Stimulated activated CD8-positive, alpha-beta memory T cell treated with anti-CD3 and anti-CD28 coated beads, Interleukin-7, amount 100 ng/mL, for 48 hours (primary cell): Measurements from ENCODE around the gene SLC25A13.

Experiments
- DNase-seq, 2 donors: peaks; one replicate each; pipeline ENCODE4 v3.0.0-alpha.2; 2020; ENCODE audit warnings: low read depth in 1 of 2; ENCODE audit errors: extremely low read depth in 1 of 2

SLC25A13 gene

DNA sequence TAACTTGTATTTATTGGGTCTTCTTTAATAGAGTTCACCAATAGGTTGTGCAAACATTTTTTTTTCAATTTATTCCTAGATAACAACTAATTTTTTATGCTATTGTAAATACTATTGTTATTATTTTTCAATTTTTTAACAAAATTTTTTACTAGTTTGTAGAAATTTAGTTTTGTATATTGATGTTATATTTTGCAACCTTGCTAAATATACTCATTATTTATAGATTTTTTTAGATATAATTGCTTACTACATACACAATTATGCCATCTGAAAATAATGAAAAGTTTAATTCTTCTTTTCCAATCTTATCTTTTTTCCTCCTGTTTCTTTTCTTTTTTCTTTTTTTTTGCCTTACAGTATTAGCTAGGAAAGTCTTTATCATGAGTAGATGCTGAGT lies 216.9 kb downstream of the SLC25A13 start:
- DNase-seq: no peak

DNA sequence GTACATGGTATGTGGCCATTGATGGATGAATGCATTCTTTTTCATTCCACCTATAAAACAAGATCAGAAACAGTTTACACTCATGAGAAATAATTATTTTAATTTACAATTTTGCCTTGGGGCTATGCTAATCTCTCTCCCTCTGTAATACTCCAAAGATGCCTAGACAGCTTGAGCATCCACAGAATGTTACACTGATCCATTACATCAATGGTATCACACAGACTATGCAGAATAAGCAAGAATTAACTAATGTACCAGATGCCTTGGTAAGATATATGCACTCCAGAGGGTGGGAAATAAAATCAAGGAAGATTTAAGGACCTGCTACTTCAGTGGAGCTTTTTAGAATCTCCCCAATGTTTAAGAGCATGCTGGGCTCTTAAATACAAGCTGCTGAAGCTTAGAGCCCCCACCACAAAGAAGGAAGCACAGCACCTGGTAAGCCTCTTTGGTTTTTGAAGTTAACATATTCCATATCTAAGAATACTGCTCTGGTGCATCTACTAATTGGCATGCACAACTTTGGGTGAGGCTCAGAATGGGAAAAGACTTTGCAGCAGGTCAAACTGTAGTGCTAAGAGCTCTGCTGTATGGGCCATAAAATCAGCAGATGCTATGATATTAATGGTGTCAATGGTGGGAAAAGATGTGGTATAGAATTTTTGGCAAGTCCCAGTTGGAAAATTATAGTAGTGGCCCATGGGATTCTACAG lies 219.6 kb downstream of the SLC25A13 start:
- DNase-seq: no peak

DNA sequence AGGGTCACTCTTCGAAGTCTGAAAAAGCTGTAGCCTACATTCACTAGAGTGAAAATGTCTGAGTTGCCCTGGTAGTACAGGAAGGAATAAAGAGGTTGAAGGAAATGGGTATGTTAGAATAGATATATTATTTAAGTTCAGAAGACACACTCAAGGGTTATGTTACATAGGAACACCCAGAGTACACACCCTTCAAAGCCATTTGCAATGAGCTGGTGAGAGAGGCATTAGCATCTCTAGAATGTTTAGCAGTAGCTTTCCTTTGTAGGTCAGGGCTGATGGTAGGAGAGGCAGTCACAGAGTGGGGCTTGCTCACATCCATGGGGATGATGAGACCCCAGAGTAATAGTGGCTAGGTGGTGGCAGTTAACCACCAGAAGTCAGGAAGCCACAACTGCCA lies 221.2 kb downstream of the SLC25A13 start:
- no peak for DNase-seq

DNA sequence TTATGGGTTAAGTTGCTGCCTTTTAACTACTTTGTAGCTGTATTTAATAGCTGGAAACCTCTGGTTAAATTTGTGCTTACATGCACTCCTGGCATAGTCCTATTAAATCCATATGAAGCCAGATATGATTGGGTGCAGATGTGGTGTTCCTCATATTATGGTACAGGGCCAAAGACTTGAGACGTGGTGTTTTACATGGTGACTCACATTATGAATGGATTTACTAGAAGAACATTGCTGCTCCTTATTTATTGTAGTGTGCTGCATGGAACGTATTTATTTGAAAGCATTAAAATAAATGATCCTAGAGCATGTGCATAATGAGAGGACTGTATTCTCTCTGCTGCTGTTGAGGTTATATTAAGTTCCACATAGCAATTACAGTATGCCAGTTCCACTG lies 224.1 kb downstream of the SLC25A13 start:
- no peak for DNase-seq

DNA sequence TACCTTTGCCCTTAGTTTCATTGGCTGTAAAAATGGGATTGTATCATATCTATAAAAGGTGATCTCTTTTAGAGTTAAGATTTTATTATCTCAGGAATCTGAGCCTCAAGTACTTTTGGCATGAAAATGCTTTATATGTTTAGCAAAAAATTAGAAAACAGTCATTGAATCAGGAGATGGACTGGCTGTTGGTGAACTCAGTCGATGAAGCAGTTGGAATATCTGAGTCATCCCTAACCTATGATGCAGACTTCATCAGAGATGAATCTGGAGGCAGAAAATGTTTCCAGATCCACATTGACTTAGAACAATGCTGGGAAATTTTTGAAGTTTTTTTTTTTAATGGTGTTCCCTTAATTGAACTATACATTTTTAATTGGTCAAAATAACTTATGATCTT lies 228.5 kb downstream of the SLC25A13 start:
- no peak for DNase-seq

DNA sequence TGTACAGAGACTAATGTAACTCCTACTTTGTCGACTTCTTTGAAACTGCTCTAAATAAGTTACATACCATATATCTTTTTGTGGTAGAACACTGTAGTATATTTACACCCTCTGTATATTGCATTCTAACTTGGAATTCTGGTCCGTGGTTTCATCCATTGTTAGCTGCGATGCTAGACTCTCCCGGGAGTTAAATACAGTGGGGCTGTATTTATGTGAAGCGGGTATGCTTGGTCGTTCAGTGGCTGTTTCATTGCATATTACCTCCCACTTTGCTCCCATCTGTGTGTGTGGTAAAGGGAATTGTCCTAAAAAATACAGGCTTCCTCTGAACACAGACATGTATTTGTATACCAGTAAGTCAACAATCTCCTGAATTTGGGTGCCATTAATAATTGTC lies 231.1 kb downstream of the SLC25A13 start:
- no peak for DNase-seq

DNA sequence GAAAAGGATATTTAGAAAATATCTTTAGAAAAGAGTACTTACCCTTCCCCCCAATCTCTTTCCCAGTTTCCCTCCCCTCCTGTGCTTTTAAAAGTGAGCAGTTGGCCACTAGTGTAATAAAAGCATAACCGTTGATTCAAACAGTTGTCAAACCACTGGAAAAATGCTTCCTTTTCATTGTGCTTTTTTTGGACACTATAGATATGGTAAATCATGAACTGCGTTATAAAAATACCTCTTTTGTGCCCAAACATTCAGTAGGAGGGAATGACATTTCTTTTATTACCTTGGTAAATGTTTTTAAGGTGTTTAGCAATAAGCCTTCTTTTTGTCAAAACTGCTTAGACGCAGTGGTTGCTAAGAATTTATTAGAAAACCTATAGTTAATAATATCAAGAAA lies 232.4 kb downstream of the SLC25A13 start:
- DNase-seq: no peak

DNA sequence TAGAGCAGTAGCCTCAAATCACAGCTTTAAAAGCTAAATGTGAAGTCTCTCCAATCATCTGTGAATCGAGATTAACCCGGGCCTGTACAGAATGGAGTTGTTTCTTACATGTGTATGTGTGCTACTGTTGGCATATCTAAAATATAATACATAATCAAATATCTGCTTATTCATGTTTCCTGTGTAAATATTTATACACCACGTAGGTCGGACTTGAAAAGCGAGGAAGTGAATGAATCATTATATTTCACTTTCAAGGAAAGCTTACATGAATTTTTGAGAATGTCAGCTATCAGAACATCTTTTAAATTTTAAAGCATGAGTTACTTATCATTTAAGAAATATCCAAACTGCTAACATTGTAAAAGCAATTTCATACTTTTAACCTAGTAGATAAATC lies 233.3 kb downstream of the SLC25A13 start:
- DNase-seq: no peak

DNA sequence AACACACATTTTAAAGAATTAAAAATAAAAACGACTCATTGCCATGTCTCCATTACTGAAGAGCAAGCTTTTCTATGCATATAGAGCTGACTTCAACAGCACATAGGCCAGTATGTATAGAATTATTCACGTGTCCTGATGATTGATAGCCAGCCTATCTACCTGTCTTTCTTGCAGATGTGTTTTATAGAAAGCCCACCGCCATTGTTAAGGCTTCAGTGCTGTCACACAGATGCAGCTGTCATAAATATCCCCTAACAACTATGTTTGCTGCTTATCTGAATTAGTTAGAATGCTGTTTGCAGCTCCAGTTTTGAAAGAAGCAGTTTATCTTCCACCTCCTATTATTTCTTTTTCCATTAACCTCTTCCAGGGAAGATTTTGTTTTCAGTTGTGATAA lies 235.9 kb downstream of the SLC25A13 start:
- no peak for DNase-seq

DNA sequence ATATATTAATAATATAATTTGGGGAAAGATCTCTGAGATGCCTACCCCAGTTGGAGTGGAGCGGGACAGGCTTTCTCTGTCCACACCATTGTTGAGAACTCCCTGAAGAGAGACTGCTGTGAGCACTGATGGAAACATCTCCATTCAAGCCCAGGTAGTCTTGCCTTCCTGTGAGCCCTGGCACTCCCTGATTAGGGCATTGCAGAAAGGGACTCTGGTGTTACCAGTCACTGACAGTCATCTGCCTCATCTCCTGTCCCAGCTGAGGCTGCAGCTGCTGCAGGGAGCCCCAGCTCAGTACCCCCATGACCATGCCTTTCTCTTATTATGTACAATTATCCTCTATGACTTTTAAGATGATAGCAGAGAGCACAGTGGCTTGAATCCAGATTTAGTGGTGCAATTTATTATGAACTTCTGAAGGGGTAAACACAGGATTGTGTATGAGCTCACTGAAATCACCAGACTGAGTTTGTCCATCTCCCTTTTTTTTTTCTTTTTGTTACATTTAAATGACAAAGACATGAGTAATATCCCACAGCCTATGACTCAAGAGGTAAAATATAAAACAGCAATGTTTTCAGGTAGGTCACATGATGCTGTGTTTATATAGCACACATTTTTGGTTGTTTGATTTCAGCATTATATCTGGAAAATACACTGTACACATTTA lies 236.9 kb downstream of the SLC25A13 start:
- no peak for DNase-seq

DNA sequence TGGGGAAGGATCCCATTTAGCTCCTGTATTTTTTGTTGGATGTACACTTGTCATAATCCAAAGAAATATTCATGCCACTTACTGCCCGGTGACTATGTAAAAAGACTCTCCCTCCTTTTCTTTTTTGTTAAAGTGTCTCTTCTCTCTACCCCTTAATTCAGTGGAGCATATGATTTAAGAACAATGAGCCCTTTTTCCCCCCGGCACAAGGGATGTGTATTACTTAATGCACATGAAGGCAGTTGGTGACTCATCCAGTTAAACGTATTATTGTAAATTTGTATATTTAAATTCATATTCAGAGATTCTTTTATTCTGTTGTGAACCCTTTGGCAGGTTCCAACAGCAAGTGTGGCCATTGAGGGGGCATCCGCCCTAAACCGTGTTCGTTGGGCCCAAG lies 241.9 kb downstream of the SLC25A13 start:
- DNase-seq: no peak

DNA sequence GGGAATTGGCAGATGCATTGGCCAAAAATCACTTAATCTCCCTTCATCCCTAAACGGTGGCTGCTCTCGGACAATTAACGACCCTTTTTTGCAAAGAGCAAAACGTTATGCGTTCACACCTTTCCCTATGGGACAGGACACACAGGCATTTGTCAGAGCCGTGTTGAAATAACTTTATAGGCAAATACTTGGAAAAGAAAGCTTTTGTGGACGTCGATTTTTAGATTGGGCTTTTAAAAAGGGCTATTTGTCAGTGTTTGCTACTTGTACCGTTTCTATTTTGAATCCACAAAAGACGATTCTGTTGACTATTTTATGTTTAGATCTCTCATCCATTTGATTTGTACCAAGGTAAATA lies 245.6 kb downstream of the SLC25A13 start:
- DNase-seq: no peak

DNA sequence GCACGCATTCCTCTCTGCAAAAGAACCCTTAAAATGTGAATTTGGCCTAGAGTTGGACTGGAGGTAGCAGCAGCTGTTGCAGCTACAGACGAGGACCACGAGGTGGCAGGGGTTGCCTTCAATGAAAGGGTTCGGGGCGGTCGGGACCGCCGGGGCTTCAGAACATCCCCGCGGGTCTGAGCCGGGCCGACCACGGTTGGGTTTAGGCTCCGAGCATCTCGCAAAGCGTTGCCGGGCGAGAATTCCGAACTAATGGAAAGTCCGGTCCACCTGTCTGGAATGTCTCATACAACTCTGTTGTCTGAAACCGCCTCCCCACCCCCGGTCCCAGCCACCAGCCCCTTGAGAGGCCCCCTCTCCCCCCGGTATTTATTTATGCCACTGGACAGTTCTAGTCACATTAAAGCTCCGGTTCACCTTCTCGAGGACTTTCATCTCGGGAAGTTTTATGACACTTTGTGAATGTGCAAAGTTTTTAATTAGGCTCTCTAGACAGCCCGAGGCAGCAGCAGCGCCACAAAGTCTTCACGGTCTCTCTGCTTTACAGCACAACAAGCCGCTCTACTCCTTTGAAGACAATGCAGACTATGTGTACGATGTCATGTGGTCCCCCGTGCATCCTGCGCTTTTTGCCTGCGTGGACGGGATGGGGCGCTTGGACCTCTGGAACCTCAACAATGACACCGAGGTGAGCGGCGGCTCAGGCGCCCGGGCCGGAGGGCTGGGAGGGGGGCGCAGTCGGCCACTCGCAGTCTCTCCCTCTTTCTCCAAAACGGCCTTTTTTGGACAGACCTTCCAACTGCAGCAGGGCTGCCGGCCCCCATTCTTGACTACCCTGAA lies 246.2 kb downstream of the SLC25A13 start:
- peak in 1 of 2 donors; percentile 11 for DNase-seq

DNA sequence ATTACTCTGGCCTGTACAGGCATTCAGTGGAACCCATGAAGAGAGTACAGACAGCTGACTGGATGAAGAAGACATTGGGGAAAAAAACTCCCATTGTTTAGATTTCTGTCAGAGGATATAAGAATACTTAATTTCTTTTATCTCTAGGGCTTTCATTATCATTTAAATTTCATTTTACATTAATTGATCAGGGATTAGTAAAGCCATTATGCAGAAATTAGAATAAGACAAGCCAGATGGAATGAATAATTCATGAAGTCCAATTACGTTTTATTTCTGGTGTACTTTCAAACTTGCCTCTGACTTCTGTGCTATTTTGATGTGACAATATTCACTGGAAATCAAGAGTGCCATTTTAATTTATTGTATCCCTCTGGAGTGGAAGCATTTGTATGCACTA lies 247.0 kb downstream of the SLC25A13 start:
- DNase-seq: no peak
